ENCODE measurements around the gene GET4.

The GET4 gene

GRCh38 chr7:898460-898854 lies 22.1 kb downstream of the GET4 start:
- H3K4me3 ChIP-seq (ENCODE audit: low read depth, low read length): no peak overlapping the region
- no peak for TF ChIP-seq CTCF (IDR thresholded peaks at IDR 0.05; ENCODE audit: low read depth, low read length)

- TF ChIP-seq CTCF (IDR thresholded peaks at IDR 0.05; ENCODE audit: low read depth, low read length): no peak
- no peak overlapping the region for H3K4me3 ChIP-seq (ENCODE audit: low read depth, low read length)
These were observed 22.7 kb downstream of the GET4 start for GRCh38 chr7:898855-899681.

- TF ChIP-seq CTCF (IDR thresholded peaks at IDR 0.05; ENCODE audit: low read depth, low read length): no peak
- H3K4me3 ChIP-seq (ENCODE audit: low read depth, low read length): no peak overlapping the region
These were observed 23.5 kb downstream of the GET4 start for GRCh38 chr7:899806-900205.

- H3K4me3 ChIP-seq (ENCODE audit: low read depth, low read length): no peak overlapping the region
- TF ChIP-seq CTCF (IDR thresholded peaks at IDR 0.05; ENCODE audit: low read depth, low read length): no peak
These were observed 24.1 kb downstream of the GET4 start for GRCh38 chr7:900331-901040.

GRCh38 chr7:901041-901387 lies 24.7 kb downstream of the GET4 start:
- H3K4me3 ChIP-seq (ENCODE audit: low read depth, low read length): no peak overlapping the region
- TF ChIP-seq CTCF (IDR thresholded peaks at IDR 0.05; ENCODE audit: low read depth, low read length): no peak

GRCh38 chr7:901388-902154 lies 25.2 kb downstream of the GET4 start:
- no peak for TF ChIP-seq CTCF (IDR thresholded peaks at IDR 0.05; ENCODE audit: low read depth, low read length)
- H3K4me3 ChIP-seq (ENCODE audit: low read depth, low read length): no peak overlapping the region

Measured in WI38 (cell line).